Measurements from ENCODE around the gene CARHSP1. TPM values are rescaled to one million over a fixed set of nuclear protein-coding genes. Genes with fewer than 3 reads are reported as not detected.
A peak's percentile ranks its signal among the peaks of the same experiment; 100 is the strongest.

The CARHSP1 gene
- total and polyA plus RNA-seq, 9 of the 15 experiments (the other 6 are each of a cell fraction or from before 2014, with no cell fraction given), result 5.8 to 114 (median 41.1) TPM

DNA sequence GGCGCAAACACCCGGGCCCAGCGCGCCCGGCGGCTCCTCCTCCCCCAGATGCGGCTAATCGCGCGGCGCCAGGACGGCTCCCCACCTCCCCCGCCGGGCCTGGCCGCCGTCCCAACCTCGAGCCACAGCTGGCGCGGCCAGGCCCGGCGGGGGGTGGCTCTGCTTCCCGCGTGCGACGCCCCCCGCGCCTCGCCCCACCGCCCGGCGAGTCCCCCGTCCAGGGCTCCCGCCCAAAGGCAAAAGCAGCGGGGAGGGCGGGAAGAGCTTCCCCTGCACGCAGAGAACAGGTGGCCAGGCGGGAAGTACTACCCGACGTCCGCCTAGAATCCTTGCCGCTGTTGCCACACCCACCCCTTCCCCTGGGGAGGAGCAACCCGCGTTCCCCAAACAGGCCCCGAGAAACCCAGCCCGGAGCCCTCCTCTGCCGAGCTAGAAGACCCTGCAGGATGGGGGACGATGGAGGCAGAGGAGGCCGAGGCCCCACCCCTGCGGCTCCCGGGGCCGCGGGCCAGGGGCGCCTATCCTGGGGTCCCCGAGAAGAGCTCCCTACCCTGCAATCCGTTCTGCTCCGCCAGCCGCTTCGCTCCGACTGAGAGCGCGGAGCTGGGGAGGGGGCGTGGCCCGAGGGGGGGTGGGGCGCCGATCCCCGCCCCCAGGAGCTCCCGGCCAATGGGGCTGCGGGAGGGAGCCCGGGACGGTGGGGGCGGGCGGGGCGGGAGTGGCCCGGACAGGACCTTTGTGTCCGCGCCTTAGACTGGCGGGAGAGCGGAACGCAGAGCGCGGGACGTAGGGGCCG is at the start of gene CARHSP1 (continued):
- TF ChIP-seq, protein P1, sequence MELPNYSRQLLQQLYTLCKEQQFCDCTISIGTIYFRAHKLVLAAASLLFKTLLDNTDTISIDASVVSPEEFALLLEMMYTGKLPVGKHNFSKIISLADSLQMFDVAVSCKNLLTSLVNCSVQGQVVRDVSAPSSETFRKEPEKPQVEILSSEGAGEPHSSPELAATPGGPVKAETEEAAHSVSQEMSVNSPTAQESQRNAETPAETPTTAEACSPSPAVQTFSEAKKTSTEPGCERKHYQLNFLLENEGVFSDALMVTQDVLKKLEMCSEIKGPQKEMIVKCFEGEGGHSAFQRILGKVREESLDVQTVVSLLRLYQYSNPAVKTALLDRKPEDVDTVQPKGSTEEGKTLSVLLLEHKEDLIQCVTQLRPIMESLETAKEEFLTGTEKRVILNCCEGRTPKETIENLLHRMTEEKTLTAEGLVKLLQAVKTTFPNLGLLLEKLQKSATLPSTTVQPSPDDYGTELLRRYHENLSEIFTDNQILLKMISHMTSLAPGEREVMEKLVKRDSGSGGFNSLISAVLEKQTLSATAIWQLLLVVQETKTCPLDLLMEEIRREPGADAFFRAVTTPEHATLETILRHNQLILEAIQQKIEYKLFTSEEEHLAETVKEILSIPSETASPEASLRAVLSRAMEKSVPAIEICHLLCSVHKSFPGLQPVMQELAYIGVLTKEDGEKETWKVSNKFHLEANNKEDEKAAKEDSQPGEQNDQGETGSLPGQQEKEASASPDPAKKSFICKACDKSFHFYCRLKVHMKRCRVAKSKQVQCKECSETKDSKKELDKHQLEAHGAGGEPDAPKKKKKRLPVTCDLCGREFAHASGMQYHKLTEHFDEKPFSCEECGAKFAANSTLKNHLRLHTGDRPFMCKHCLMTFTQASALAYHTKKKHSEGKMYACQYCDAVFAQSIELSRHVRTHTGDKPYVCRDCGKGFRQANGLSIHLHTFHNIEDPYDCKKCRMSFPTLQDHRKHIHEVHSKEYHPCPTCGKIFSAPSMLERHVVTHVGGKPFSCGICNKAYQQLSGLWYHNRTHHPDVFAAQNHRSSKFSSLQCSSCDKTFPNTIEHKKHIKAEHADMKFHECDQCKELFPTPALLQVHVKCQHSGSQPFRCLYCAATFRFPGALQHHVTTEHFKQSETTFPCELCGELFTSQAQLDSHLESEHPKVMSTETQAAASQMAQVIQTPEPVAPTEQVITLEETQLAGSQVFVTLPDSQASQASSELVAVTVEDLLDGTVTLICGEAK (IDR thresholded peaks at IDR 0.05), result no peak
- TF ChIP-seq, protein P1 (CRISPR knock-in tag; IDR thresholded peaks at IDR 0.05), result no peak
- TF ChIP-seq ZKSCAN8 (CRISPR knock-in tag; IDR thresholded peaks at IDR 0.05) (no peak), CBFA2T2 (conservative IDR thresholded peaks at IDR 0.05) (peak; percentile 80), ZNF75A (CRISPR knock-in tag; IDR thresholded peaks at IDR 0.05) (no peak), PHTF2 (CRISPR knock-in tag; IDR thresholded peaks at IDR 0.05) (no peak), HCFC1 (IDR thresholded peaks at IDR 0.05; ENCODE audit: low read depth, low read length) (no peak), ZSCAN32 (CRISPR knock-in tag; IDR thresholded peaks at IDR 0.05) (no peak)
- TF ChIP-seq, protein P2, sequence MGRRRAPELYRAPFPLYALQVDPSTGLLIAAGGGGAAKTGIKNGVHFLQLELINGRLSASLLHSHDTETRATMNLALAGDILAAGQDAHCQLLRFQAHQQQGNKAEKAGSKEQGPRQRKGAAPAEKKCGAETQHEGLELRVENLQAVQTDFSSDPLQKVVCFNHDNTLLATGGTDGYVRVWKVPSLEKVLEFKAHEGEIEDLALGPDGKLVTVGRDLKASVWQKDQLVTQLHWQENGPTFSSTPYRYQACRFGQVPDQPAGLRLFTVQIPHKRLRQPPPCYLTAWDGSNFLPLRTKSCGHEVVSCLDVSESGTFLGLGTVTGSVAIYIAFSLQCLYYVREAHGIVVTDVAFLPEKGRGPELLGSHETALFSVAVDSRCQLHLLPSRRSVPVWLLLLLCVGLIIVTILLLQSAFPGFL (CRISPR knock-in tag; IDR thresholded peaks at IDR 0.05), result no peak
- TF ChIP-seq, protein P3, sequence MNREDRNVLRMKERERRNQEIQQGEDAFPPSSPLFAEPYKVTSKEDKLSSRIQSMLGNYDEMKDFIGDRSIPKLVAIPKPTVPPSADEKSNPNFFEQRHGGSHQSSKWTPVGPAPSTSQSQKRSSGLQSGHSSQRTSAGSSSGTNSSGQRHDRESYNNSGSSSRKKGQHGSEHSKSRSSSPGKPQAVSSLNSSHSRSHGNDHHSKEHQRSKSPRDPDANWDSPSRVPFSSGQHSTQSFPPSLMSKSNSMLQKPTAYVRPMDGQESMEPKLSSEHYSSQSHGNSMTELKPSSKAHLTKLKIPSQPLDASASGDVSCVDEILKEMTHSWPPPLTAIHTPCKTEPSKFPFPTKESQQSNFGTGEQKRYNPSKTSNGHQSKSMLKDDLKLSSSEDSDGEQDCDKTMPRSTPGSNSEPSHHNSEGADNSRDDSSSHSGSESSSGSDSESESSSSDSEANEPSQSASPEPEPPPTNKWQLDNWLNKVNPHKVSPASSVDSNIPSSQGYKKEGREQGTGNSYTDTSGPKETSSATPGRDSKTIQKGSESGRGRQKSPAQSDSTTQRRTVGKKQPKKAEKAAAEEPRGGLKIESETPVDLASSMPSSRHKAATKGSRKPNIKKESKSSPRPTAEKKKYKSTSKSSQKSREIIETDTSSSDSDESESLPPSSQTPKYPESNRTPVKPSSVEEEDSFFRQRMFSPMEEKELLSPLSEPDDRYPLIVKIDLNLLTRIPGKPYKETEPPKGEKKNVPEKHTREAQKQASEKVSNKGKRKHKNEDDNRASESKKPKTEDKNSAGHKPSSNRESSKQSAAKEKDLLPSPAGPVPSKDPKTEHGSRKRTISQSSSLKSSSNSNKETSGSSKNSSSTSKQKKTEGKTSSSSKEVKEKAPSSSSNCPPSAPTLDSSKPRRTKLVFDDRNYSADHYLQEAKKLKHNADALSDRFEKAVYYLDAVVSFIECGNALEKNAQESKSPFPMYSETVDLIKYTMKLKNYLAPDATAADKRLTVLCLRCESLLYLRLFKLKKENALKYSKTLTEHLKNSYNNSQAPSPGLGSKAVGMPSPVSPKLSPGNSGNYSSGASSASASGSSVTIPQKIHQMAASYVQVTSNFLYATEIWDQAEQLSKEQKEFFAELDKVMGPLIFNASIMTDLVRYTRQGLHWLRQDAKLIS (CRISPR knock-in tag; IDR thresholded peaks at IDR 0.05), result 0 out of 2 replicates have a peak, but pooled peaks have one; percentile 21
- TF ChIP-seq, protein P4, sequence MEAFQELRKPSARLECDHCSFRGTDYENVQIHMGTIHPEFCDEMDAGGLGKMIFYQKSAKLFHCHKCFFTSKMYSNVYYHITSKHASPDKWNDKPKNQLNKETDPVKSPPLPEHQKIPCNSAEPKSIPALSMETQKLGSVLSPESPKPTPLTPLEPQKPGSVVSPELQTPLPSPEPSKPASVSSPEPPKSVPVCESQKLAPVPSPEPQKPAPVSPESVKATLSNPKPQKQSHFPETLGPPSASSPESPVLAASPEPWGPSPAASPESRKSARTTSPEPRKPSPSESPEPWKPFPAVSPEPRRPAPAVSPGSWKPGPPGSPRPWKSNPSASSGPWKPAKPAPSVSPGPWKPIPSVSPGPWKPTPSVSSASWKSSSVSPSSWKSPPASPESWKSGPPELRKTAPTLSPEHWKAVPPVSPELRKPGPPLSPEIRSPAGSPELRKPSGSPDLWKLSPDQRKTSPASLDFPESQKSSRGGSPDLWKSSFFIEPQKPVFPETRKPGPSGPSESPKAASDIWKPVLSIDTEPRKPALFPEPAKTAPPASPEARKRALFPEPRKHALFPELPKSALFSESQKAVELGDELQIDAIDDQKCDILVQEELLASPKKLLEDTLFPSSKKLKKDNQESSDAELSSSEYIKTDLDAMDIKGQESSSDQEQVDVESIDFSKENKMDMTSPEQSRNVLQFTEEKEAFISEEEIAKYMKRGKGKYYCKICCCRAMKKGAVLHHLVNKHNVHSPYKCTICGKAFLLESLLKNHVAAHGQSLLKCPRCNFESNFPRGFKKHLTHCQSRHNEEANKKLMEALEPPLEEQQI (IDR thresholded peaks at IDR 0.05), result no peak

Measured in K562 (cell line).